Lower leg skin (tissue), 4 donors: ENCODE measurements around the gene MBOAT1. TPM values are rescaled to one million over a fixed set of nuclear protein-coding genes. Genes with fewer than 3 reads are reported as not detected.

Source experiments
- DNase-seq, 2 donors: peaks; one replicate each; pipeline ENCODE4 v3.0.0-alpha.2; 2019; ENCODE audit warnings: low spot score in 2 of 2
- H3K4me3 ChIP-seq: fragments of 200-600 bp; sonication (generic); 2 replicates; pipeline ENCODE4 v1.5.1; 2017; ENCODE audit warnings: mild to moderate bottlenecking, low read depth; ENCODE audit not compliant: poor library complexity, severe bottlenecking
- POLR2A ChIP-seq, 2 donors: fragments of 450-650 bp; IDR thresholded peaks; one replicate each; pipeline ENCODE4 v1.6.1; 2016 to 2017; ENCODE audit warnings: antibody characterized with exemption in 2 of 2, mild to moderate bottlenecking in 1 of 2, moderate library complexity in 1 of 2
- WGBS, 2 donors: methylation state at CpG; one replicate each; pipeline ENCODE4 v1.1.5; 2018; 5-methylcytosine and 5-hydroxymethylcytosine counted together
- intact Hi-C: fragments of 100-400 bp; cut with DNase I; formaldehyde crosslinking; loops from one replicate; pipeline ENCODE4 v1.15.0; 2023; ENCODE audit warnings: low total_unique reads
- total RNA-seq, 4 donors: library from RNA; depleted of rRNA; stranded (reverse); fragments of >200 nt; gene quantifications; one replicate each; pipeline ENCODE4 v1.1.0, GENCODE V29; 2016
- TF ChIP-seq, protein P1 (sequence below), 3 donors: fragments of 450-650 bp; IDR thresholded peaks; one replicate each; pipeline ENCODE4 v1.5.1; 2016; ENCODE audit warnings: antibody characterized with exemption in 3 of 3, mild to moderate bottlenecking in 3 of 3, moderate library complexity in 2 of 3

The MBOAT1 gene
- total RNA-seq, 4 donors from 2014 or later = 5.8 to 8.2 (median 6.6) TPM

DNA sequence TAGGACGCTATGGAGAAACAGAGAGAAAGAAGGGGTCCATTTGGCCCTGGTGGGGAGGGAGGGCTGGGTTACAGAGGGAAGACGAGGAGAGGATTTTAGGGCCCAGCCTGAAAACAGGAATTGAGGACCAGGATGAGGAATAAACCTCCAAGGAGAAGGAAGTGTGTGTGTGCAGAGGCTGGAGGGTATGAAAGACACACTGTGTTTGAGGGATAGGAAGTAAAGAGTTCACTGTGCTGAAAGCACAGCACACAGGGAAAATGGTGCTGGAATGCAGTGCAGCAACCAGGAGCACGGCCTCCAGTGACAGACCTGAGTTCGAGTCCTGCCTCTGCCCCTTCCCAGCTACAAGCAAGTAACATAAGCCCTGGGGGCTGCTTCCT lies 7.8 kb downstream of the MBOAT1 start:
- TF ChIP-seq, protein P1, sequence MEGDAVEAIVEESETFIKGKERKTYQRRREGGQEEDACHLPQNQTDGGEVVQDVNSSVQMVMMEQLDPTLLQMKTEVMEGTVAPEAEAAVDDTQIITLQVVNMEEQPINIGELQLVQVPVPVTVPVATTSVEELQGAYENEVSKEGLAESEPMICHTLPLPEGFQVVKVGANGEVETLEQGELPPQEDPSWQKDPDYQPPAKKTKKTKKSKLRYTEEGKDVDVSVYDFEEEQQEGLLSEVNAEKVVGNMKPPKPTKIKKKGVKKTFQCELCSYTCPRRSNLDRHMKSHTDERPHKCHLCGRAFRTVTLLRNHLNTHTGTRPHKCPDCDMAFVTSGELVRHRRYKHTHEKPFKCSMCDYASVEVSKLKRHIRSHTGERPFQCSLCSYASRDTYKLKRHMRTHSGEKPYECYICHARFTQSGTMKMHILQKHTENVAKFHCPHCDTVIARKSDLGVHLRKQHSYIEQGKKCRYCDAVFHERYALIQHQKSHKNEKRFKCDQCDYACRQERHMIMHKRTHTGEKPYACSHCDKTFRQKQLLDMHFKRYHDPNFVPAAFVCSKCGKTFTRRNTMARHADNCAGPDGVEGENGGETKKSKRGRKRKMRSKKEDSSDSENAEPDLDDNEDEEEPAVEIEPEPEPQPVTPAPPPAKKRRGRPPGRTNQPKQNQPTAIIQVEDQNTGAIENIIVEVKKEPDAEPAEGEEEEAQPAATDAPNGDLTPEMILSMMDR (IDR thresholded peaks at IDR 0.05) = no peak
- TF ChIP-seq POLR2A (IDR thresholded peaks at IDR 0.05) = no peak
- 63 to 66% methylated on average over 4 of the region's 4 CpGs for WGBS, 2 donors
- DNase-seq = no peak
- intact Hi-C loops = no loop called here
- H3K4me3 ChIP-seq = no peak overlapping the region

DNA sequence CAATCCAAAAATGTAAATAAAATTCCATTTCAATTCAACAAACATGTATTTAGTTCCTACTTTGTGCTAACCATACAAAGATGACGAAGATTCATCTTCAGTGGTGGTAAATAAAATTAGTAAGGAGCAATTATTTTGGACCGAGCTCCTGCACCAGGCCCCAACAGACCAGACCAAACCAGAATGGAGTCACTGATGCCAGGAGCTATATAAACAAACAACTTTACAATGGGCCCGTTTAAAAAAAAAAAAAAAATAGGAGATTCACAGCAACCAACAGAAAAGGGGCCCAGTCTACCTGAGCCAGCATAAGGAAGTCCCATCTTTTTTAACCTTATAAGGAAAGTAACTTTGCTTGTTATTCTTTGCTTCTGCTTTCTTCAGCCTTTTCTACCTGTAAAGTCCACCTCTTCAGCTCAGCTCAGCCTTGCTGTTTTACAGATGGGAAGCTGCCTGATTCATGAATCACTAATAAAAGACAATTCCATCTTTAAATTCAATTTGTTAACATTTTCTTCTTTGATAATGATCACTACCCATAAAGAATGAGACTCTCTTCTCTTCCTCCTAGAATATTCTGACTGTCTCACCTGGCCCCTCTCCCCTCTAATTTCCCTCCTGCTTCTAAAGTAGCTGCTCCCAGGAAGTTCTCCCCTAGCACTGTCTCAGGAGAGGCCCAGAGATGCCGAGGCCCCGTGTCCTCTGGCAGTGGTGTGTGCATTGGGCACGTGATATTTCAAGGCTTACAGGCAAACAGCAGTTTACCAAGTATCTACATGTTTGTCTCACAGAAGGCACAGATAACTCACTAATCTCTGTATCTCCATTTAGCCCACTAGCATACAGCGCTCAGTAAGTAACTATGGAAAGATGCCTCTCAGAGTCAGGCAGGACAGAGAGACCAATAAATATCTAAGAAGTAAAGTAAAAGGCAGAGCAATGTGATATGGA lies 8.4 kb downstream of the MBOAT1 start:
- DNase-seq = no peak
- 44 to 45% methylated on average over 7 of the region's 7 CpGs for WGBS, 2 donors
- H3K4me3 ChIP-seq = no peak overlapping the region
- TF ChIP-seq, protein P1 (IDR thresholded peaks at IDR 0.05) = no peak
- intact Hi-C loops = no loop called here

DNA sequence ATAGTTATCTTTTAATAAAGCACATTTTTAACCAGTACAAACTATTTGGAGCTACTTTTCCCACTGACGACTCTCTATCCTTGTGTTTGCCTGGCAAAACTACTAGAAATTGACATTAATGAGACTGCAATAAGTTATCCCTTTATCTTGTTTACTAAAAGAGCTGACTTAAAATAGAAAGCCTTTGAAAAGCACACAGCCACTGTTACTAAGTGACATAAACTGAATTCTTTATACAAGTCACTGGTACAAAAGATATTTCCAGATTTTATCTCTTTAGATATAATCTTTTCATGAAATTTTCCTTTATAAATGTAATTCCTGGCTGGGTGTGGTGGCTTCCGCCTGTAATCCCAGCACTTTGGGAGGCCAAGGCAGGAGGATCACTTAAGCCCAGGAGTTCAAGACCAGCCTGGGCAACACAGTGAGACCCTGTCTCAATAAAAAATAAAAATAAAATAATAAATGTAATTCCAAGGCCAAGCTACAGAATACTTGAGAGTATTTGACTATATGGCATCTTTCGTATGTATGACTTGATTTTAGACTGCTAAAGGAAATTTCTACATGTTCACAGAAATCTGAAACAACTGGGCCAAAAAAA lies 9.5 kb downstream of the MBOAT1 start:
- no peak overlapping the region for H3K4me3 ChIP-seq
- TF ChIP-seq, protein P1 (IDR thresholded peaks at IDR 0.05) = no peak
- TF ChIP-seq POLR2A (IDR thresholded peaks at IDR 0.05) = no peak
- no peak for DNase-seq
- 48 to 60% methylated on average over 3 of the region's 3 CpGs for WGBS, 2 donors
- intact Hi-C loops = no loop called here

DNA sequence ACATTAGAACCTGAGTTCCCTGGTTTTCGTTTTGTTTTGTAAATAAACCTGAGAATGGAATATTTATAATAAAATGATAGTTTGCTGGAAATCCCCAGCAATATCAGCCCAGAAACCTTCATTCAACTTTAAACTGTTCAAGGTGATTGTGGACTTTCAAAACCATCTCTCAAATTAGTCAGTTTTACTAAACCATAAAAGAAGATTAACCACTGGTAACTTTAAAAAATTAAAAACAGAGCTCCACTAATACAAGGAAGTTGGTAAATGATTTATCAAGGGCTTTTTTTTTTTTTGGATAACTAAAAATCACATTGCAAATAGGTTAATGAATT lies 10.0 kb downstream of the MBOAT1 start:
- no peak overlapping the region for H3K4me3 ChIP-seq
- WGBS, 2 donors = 36 to 65% methylated on average over 1 of the region's 1 CpG
- no peak for DNase-seq
- TF ChIP-seq, protein P1 (IDR thresholded peaks at IDR 0.05) = no peak
- no peak for TF ChIP-seq POLR2A (IDR thresholded peaks at IDR 0.05)
- intact Hi-C loops = no loop called here

DNA sequence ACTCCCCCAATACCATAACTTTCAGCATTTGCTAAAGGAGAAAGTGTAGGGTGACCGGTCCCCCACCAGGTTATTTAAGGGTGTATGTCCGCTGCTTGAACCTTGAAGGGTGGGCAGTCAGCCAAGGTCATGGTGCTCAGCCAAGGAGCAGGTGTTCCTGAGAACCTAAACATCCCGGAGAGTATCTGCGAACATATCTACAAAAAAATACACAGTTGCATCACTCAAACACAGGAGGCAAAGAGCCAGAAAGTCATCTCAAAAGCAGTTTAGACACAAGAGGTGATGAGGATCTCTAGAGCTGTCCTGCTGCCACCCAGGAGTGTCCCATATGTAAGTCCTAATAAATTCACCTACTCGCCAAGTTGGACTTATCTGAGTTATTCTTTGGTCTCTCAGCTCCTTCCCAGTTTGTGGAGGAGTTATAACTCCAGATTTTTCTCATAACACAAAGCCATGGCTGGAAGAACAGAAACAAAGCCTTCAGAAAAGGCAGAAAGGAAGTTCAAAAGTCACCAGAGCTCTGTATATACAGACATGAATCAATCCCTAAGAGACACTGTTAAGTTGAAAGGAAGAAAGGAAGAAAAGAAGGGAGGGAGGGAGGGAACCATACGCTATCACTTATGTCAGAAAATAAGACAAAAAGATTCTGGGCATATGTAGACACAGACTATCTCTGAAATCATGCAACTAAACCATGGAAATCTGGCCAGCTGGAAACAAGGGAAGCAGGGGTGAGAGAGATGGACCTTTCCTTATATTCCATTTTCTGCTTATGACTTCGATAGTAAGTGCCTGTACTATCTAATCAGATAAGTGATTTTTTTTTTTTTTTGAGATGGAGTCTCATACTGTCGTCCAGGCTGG lies 11.3 kb downstream of the MBOAT1 start:
- WGBS, 2 donors = 70 to 74% methylated on average over 8 of the region's 8 CpGs
- DNase-seq = no peak
- intact Hi-C loops = no loop called here
- no peak for TF ChIP-seq POLR2A (IDR thresholded peaks at IDR 0.05)
- TF ChIP-seq, protein P1 (IDR thresholded peaks at IDR 0.05) = no peak
- H3K4me3 ChIP-seq = no peak overlapping the region
